T-helper 1 cell treated with Interleukin-12 subunit alpha and Interleukin-12 subunit beta and Interleukin-4 antibody, amounts not matched to agents 30 ng/mL and 1 ng/mL, for 36 hours (primary cell): ENCODE measurements around the gene EPB41. TPM values are rescaled to one million over a fixed set of nuclear protein-coding genes. Genes with fewer than 3 reads are reported as not detected.
"Not testable (repeated sequence)": the region's sequence is repeated elsewhere in the genome, so short reads cannot be mapped to it uniquely, and the experiment has no call there.

Experiments
- intact Hi-C: fragments of 100-400 bp; cut with micrococcal nuclease; formaldehyde crosslinking; loops from one replicate; pipeline ENCODE4 v1.15.1; 2024
- total RNA-seq: library from RNA; stranded (reverse); gene quantifications from 2 replicates; pipeline ENCODE4 v1.2.3, GENCODE V29; 2022

EPB41 gene
- total RNA-seq, 1 donor from 2014 or later, result 125 TPM

DNA sequence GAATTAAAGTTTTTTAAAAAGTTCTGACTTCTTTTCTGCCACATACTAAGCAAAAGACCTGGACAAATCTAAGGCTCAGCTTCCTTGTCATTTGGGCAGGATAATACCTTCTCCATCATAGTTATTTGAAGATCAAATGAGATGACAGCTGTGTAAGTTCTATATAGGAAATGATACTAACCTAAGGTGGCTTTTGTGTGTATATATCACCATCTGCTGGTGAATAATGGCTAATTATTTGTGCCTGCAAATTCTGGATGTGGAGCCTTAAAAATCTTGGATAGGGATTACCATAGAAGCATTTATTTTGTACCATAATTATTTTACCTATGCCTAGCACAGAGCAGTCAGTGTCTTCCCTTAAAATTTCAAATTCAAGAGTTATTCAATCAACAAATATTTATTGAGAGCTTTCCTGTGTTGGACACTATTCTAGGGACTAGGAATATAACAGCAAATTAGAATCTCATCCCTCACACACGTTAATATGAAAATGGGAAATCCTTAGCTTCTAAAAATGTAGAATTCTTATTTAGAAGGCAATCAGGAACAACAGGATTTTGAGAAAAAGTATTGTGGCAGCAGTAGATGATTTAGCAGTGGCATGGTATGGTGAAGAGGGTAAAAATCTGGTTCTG, 119.6 kb downstream of the EPB41 start:
- intact Hi-C loops, result loop anchor here (1.0 to 5.0 kb wide), 6 partner anchors 120 to 1673 kb away; partner anchors contain the start of genes EPB41 and TAF12

DNA sequence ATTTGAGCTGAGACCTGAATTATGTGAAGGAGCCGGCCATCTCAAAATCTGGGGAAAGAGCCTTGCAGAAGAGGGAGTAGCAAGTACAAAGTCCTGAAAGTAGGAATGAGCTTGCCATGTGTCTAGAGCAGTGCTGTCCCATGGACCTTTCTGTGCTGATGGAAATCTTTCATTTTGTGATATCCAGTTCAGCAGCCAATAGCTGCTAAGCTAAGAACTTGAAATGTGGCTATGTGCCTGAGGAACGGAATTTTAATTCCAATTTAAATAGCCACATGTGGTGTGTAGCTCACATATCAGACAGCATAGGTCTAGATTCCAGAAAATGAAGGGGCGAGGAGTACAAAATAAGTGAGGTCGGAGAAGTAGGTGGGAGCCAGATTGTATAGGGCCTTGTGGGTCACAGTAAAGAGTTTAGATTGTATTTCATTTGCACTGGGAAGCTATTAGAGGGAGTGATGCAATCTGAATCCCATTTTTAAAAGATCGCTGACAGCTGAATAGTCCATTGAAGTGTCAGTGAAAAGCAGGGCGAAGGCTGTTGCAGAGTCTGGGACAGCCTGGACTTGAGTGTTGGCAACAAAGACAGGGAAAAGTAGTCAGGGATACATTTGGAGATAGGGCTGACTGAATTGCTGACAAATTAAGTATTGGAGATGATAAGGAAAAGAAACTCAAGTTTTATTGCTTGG, 129.1 kb downstream of the EPB41 start:
- intact Hi-C loops, result no loop called here

DNA sequence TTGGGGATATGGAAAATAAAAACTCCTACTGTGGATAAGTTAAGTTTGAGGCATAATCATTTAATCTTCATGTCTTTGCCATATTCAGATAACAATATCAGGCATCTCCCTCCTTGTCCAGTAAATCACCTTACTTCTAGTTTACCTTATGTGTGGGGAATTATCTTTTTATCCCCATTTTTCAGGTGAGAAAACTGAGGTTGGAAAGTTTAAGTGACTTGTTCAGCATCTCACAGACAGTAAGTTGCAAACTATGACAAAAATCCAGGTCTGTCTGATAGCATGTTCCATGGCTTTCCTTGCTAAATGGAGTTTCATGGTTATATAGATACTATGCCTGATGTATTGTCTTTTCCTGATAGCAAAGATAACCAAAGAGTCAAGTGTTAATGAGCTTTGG, 129.6 kb downstream of the EPB41 start:
- intact Hi-C loops, result no loop called here

DNA sequence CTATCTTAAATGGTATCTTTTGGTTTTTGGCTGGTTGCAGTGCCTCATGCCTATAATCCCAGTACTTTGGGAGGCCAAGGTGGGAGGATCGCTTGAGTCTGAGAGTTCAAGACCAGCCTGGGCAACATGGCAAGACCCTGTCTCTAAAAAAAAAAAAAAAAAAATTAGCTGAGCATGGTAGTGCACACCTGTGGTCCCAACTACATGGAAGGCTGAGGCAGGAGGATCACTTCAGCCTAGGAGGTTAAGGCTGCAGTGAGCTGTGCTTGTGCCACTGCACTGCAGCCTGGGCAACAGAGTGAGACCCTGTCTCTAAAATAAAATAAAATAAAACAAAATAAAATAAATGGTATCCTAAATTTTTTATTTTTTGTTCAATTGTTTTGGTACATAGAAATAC, 131.3 kb downstream of the EPB41 start:
- intact Hi-C loops, result not testable (repeated sequence)

DNA sequence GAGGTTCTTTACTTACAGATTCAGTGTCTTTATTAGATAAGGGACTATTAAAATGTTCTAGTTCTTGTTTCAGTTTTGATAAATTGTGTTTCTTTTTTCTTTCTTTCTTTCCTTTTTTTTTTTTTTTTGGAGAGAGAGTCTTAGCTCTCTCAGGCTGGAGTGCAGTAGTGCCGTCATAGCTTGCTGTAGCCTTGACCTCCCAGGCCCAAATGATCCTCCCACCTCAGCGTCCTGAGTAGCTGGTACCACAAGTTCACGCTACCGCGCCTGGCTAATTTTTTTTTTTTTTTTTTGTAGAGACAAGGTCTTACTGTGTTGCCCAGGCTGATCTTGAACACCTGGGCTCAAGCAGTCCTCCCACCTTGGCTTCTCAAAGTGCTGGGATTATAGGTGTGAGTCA, 132.8 kb downstream of the EPB41 start:
- intact Hi-C loops, result no loop called here

DNA sequence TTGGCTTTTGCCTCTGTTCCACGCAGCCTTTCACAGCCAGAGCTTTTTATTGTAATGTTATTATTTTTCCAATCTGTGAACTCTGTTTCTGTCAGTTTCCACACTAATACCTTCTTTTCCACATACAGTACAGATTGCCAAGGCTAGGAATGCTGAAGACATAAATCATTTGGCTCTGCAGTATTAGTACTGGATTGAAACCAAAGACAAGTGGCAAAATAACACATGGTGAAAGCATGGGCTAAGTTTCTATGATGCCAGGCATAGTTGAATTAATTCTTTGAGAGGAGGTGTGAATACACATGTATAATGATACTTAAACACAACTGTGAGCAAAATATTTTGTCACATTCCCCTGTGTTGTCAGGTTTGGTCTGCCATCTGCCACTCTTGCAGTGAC, 135.8 kb downstream of the EPB41 start:
- intact Hi-C loops, result no loop called here

DNA sequence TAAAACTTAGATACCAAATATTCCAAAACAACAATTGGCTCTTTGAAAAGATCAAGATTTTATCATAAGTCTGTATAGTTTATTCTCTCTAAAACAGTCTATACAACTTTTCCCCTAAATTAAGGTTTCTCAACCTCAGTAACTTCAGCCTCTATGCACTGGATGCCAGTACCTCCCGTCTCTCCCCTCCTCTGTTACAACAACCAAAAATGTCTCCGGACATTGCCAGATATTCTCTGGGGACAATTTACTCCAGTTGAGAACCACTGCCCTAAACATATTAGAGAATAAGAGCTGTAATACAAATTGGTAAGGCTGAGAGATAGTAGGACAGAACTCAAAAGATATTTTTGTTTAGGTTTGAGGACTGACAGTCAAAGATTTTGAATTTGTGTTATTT, 137.7 kb downstream of the EPB41 start:
- intact Hi-C loops, result no loop called here

DNA sequence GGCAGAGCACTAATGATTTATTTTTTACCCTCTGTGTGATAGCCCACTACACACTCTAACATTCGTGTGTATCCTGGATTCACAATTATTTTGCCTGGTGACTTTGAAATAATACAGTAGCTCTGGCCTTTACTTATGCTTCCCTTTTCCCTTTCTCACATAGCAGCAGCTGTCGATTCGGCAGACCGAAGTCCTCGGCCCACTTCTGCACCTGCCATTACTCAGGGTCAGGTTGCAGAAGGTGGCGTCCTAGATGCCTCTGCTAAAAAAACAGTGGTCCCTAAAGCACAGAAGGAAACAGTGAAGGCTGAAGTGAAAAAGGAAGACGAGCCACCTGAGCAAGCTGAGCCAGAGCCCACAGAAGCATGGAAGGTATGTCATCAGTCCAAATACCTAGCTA, 138.6 kb downstream of the EPB41 start:
- intact Hi-C loops, result no loop called here

DNA sequence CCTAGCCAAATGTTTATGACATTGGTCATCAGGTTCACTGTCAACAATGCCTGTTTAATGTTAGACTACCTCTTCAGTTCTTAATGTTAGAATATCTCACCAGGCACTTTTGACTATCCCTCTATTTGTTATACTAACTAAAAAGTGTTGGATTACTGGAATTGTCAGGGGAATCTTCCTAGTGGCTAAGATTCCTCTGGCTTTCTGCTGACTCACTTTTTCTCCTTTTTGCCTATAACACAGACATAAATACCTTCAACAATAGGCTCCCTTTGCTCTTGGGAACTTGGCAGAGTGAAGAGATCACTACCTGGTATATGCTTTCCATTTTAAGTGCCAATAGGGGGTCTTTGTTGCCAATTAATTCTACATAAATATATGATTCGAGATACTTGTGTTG, 140.8 kb downstream of the EPB41 start:
- intact Hi-C loops, result no loop called here

DNA sequence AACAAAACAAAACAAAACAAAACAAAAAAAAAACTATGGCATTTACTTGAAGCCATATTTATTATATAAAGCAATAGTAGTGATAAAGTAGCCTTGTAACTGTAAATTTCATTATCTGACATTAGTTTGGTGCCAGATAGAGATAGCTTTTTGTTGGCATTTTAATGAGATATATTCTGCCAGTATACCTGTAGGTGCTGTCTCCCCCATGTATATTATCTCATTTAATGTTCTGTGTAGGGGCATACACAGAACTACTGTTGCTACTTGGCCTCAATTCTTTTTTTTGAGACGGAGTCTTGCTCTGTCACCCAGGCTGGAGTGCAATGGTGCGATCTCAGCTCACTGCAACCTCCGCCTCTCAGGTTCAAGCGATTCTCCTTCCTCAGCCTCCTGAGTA, 141.9 kb downstream of the EPB41 start:
- intact Hi-C loops, result no loop called here

DNA sequence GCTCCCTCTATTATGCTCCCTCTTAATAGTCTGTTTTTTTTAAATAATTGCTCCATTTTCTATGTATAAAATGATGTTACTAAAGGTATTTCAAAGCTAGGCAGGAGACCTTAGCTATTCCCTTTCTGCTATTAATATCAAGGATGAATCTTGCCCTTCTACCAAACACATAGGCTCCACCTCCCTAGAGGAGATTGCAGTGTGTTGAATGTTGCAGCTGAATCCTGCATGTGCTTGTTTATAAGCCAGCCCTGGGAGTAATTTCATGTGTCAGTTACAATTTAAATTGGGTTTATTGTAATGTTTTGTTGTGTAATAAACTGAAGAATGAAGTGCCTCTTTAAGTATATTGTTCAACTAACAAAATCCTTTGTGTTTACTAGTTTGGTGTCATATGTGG, 143.3 kb downstream of the EPB41 start:
- intact Hi-C loops, result no loop called here

DNA sequence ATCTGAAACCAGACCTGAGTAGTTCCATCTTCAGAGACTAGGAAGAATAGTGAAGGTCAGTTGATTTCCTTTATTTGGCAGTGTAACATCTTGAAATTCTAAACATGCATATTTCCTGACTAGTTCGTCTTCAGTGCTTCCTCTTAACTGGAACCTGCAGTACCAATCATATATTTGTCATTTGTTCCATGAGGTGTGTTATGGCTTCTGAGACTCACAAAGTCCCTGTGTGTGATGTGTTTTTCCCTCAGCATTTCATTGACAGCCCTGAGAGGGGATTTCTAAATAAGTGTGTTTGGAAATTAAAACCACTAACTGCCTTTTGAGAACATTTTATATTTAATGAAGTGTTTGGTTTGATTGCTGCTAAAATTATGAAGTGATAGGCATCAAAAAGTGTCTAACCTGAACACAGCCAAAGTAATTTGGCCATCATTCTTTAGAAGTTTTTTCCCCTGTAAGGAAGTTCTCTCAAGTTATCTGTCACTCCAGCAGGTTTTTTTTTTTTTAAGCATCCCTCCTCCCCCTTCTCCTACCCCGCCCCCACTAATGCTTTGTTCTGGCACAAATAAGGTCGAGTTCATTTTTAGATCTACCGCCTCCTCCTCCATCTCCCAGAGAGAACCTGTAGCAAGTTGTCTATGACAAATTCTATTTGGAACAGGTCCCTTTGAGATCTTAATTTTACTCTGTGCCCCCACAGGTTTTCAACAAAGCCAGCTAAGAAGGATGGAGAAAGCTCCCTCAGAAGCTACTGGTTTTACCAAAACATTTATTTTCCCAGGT, 148.0 kb downstream of the EPB41 start:
- intact Hi-C loops, result no loop called here

DNA sequence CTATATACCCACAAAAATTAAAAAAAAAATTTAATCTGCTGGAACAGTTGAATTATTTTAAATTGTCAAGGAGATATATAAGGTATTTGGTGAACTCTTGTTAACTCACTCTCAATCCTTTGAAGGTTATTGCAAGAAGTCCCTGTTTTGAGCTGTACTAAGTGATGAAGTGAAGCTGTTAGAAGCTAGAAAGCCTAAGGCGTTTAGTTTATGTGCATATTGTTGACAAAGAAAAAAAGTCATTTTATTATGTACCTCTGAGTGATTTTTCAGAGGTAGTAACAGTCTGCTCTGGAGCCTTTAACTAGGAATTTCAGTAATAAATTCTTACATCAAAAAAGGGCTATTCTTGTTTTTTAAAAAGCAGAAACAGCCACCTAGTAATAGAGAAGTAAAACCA, 149.7 kb downstream of the EPB41 start:
- intact Hi-C loops, result no loop called here

DNA sequence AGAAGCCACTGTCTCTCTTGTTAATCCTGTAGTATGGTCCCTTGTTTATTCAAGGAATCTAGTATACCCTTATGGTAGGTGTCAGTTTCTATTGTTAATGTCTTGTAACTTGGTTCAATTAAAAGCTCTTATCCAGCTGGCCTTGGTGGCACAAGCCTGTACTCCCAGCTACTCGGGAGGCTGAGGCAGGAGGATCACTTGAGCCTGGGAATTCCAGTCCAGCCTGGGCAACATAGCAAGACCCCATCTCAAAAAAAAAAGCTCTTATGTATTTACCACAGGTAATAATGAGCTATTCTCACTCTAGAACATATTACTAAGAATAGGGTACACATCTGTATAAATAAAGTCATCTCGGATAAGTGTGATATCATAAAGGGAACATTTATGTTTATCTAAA, 162.8 kb downstream of the EPB41 start:
- intact Hi-C loops, result no loop called here

DNA sequence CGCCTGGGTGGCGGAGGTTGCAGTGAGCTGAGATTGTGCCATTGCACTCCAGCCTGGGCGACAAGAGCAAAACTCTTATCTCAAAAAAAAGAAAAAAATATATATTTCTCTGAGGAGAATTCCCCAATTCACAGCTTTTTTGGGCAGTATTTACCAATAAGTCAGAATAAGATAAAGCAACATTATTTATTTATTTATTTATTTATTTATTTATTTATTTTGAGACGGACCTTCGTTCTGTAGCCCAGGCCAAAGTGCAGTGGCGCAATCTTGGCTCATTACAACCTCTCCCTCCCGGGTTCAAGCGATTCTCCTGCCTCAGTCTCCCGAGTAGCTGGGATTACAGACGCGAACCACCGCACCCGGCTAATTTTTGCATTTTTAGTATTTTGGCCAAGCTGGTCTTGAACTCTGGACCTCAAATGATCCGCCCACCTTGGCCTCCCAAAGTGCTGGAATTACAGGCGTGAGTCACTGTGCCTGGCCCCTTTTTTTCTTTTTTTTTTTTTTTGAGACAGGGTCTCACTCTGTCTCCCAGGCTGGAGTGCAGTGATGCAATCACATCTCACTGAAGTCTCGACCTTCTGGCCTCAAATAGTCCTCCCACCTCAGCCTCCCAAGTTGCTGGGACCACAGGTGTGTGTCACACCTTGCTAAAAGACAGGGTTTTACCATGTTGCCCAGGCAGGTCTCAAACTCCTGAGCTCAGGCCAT, 165.7 kb downstream of the EPB41 start:
- intact Hi-C loops, result not testable (repeated sequence)

DNA sequence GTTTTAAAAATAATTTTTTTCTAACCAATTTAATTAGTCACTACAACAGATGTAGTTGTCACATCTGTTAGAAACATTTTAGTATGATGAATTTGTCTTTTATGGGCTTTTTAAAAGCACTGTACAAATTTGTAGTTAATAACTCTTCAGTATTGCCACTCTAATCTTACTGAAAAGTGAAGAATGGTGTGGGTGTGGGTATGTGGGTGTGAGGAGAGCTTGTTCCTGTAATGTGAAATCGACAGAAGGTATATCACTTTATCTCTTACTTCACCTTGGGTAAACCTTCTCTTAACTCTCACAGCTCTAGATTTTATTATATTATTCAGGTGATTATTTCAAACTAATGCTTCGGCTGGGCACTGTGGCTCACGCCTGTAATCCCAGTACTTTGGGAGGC, 166.8 kb downstream of the EPB41 start:
- intact Hi-C loops, result no loop called here

DNA sequence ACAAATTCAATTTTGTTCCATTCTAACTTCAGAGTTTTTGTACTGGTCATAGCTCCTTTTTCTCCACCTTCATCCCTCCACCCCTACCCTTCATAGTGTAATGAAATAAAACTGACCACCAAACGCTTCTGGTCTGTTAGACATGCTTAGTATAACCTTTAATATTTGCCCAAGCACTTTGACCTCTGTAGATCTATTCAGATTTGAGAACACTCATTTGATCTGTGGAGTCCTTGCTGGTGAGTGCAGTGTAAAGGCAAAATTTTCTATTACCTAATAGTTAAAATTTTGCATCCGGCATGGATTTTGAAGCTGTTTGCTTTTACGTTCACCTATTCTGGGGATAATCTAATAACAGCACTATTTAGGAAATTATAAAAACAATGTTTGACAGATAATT, 168.2 kb downstream of the EPB41 start:
- intact Hi-C loops, result no loop called here

DNA sequence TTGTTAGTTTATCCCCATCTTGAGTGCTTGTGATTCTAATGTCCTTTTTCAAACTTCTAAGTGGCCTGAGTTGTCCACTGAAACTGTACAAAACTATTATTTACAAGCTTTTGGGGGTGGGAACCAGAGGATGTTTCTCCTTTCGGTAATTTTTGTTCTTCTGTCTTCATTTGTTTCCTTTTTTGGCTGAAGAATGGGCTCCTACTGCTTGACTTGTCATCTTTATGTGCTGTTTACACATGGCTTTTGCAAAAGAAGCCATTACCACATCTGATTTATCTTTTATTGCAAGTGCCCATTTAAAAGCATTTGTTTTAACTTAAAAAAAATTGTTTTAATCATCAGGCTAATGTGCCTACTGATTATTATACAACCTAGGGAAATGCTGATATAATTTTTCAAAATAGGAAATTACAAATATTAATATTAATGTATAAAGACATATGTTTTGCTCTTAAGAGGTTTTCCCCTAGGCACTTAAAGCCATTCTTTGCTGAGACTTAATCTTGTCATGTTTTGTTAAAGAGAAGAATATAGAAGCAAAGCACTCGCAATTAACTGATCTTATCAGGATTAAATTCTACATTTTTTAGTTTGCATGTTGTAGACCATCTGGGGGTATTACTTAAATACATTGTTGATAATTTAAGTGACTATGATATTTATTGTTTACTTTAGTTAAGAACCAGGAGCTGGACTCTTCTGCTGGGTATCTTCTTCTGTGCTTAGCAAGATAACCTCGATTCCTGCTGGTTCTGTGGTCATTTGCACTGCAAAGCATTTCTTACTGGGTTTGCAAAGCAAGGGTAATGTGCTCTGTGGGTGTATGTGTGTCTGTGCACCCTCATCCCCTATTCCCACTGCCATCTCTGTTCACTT, 169.2 kb downstream of the EPB41 start:
- intact Hi-C loops, result no loop called here

DNA sequence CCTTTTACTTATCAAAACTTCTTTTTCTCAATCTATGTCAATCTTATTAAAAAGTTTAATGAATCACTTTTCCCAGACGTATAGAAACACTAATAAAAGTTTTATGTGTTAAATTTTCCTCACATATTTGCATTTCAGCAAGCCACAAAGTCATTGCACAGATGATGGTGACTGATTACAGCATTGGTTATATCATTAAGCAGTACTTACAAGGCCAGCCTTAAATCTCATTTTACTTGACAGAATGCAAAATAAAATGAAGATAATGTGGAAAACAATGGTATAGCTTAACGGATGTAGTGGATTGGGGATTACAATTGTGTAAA, 169.8 kb downstream of the EPB41 start:
- intact Hi-C loops, result no loop called here

DNA sequence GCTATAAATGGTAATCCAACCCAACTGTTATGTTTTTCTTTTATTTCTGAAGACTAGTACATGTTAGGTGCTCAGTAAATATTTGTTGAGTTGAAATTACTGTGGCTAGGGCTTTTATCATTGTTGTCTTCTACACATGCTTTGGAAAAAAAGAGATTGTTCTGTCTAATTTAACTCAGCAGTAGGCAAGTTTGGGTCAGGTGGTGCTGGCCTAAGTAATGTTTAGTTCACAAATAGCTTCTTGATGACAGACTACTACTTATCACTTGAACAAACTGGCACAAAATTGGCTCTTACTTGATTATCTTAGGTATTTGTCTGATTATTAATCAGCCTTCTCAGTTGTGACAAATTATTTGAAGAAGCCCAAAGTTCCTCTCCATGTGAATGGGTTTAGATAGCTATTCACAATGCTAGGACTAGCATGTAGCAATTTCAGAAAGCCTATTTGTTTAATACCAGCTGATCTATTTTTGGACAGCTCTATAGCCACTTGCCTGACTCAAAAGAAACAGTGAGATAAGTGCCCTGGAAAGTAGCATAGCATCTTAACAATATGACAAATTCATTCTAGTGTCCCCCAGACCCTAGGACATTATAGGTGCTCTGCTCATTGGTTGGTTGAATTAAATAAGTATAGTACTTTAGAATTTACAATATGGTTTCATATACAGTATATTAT, 176.7 kb downstream of the EPB41 start:
- intact Hi-C loops, result no loop called here
